NCI-H2081 treated with DMSO at 0.1 percent for 48 hours (cell line): Measurements from ENCODE around the gene FAM184A.
"Not testable (repeated sequence)": the region's sequence is repeated elsewhere in the genome, so short reads cannot be mapped to it uniquely, and the experiment has no call there.

ENCODE experiments used
- DNase-seq: peaks from one replicate; lab custom pipeline; 2025; lab: John Stamatoyannopoulos, UW

FAM184A gene

DNA sequence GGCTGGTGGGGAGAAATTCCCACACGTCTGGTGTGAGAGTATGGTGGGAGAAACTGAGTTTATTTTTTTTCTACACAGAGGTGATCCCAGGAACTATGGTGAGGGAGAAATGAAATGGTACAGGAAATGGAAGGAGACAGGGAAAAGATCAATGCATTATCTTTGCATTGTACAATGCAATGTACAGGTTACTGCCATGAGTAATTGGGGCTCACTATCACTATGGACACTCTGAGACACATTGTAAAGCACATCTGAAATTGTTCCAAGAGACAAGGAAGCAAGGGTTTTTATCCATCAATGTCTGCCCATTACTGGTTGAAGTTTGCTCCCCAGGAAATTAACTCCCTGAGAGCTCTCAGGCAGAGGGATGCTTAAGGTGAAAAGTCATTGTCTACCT is 21.7 kb upstream of the FAM184A start:
- DNase-seq: no peak

DNA sequence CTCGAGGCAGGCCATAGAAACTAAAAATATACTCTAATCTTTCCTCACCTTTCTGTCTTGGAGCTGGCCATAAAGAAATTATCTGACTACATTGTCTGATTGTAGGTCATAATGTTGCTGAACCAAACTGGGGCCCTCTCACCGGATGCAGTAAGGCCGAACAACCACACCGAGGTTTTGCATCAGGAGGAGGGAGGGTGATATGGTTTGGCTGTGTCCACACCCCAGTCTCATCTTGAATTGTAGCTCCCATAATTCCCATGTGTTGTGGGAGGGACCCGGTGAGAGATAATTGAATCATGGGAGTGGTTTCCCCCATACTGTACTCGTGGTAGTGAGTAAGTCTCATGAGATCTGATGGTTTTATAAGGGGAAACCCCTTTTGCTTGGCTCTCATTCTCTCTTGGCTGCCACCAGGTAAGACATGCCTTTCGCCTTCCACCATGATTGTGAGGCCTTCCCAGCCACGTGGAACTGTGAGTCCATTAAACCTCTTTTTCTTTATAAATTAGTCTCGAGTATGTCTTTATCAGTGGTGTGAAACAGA is 19.4 kb upstream of the FAM184A start:
- not testable (repeated sequence) for DNase-seq

DNA sequence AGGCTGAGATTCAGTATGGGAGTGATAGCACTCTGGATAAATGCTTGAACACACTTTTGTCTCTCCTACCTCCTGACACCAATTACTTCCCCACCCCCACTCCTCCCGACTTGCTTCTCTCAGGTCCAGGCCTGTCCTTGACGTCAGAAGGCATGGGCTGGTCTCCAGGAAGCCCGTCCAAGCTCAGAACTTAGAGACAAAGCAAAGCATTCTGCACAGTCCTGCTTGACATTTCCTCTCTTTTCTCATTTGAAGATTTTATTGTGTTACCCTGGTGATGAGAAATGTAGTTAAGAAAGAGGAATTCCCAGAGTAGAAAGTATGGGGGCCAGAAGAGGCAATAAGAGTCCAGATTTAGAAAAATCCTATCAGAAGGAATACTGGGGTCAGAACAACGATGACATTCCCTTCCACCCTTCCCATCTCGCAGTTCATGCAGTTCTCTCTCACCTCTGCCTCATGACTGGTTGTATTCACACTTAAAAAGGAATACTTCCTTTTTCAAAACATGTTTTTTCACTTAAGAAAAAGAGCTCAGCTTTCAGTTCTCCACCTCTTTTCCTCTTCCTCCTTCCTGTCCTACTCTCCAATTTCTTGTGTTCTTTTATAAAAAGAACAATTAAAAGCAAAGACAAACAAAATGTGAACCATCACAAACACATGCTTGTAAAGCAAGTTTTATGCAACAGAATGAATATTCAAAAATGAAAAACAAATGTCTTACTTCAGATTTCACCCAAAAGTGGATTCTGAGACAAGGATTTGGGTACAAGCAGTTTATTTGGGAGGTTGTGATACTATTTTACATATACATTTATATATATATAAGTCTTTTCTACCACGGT is 18.5 kb upstream of the FAM184A start:
- DNase-seq: no peak

DNA sequence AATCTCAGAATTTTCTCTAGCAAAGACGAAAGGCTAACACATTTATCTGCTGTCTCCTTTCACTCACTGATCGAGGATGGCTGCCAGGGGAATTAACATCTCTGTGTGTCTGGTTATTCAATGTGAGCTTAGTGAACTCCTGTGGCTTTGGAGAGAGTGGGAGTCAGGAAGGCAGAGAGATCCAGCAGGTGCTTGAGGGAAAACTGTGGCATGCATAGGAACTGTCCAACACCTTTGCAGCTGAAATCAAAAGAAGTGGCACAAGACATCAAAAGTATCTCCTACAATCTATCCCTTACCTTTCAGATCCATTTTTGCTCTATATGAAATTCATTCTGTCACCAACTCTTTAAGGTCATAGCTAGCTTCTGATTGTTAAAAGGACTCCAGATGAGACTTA is 11.8 kb upstream of the FAM184A start:
- no peak for DNase-seq

DNA sequence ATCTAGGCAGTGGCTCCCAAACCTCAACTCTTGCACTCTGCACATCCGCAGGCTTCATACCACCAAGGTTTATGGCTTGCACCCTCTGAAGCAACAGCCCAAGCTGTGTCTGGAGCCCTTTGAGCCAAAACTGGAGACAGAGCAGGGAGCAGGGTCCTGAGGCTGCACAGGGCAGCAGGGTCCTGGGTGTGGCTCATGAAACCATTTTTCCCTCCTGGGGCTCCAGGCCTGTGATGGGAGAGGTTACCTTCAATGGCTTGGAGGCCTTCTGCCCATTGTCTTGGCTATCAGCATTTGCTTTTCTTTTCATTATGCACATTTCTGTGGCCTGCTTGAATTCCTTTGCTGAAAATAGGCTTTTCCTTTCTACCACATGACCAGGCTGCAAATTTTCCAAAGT is 6.3 kb upstream of the FAM184A start:
- no peak for DNase-seq

DNA sequence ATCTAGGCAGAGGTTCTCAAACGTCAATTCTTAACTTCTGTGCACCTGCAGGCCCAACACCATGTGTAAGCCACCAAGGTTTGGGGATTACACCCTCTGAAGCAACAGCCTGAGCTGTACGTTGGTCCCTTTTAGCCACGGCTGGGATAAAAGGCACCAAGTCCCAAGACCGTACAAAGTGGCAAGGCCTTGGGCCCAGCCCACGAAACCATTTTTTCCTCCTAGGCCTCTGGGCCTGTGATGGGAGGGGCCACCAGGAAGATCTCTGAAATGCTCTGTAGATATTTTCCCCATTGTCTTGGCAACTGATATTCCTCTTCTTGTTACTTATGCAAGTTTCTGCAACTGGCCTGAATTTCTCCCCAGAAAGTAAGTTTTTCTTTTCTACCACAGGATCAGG is 4.5 kb upstream of the FAM184A start:
- DNase-seq: no peak

DNA sequence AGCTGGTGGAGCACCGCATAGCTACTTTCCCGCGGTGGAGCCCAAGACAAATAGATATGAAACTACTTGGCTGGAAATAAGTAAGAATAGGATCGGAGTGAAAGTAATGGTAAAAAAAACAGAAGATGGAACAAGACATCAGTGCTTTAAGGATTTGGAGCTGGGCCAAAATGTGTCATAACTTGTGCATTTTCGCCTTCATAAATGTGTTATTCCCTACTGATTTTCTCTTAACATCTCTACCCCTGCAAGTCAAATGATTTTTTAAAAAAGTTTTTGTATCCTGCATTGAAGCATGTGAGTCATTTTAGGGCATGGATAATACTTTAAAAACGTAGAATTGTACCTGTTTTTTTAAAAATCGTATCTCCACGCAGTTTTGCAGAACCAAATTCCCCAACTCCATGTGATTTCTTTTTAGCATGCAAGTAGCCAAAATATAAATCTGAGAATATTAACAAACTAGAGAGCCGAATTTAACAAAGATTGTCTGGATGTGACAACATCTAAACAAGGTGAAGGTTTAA is 882 bp upstream of the FAM184A start:
- DNase-seq: no peak

DNA sequence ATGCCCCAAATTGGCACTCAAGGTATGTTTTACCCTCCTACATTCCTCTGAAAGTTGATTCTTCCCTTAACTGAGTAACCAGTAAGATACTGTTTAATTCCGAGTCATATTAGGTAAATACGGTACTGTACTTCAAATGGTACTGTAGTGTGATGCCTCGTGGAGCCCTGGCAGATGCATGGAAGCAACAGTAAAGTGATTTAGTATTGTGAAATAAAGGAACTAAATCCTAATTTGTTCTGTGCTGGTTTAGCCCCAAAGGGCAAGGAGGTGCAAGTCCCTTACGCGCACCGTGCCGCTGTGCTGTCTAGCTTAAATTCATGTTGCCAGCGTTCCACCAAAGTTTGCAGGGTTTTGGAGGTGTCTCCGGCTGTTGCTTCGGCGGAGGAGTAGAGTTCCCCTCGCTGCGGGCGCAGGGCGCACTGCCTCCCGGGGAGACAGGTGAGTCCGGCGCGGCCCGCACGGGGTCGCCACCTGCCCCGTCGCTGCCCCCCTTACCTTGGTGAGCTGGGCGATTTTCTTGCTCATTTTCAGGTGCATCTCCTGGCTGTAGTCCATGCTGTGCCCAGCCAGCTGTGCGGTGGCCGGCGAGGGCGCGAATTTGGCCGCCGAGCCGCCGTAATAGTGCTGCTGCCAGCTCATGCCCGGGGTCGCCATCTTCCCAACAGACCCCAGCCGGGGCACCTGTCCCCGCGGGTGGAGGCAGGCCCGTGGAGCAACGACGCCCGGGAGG is 655 bp downstream of the FAM184A start:
- DNase-seq: no peak

DNA sequence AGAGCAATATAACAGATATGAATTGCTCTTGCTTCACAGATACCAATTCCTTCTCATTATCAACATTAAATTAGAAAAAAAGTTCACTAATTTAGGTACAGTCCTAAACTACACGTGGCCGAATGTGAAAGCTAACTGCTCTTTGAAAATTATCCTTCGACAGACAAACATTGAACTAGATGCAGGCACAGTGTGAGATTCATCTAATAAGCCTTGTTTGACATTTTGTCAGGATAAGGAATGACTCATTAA is 1.1 kb downstream of the FAM184A start:
- DNase-seq: no peak

DNA sequence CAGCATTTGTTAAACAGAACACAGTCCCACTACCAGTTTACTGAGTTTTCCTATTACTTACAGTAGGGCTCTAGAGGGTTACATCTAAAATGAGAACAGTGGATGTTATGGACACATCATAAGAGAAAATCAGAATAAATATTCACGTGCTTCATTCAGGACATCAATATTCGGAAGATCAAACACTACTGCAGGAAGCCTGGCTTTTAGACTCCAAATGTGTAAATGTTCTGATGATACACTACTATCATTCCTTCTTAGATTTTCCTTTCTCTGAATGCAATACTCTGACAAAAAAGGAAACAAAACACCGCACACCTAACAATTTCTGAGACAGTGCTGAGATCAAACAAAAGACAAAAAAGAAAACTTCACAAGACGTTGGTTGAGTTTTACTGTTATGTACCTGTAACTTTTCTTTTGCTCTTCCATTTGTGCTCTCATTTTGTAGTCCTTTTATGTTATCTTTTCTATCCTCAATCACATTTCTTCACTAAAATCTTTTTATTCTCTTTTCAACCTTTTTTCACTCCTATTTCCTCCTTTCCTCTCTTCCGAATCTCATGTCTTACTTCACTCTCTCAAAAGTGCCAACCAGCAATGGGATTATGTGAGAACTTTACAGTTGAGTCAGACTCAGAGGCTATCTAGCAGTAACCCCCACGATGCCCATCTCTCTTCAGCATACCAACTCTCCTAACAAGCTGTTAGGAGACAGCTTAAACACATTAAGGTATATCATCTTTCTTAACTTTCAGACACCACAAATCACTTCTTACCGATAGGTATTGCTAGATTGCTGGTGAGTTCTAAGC is 1.7 kb downstream of the FAM184A start:
- DNase-seq: no peak

DNA sequence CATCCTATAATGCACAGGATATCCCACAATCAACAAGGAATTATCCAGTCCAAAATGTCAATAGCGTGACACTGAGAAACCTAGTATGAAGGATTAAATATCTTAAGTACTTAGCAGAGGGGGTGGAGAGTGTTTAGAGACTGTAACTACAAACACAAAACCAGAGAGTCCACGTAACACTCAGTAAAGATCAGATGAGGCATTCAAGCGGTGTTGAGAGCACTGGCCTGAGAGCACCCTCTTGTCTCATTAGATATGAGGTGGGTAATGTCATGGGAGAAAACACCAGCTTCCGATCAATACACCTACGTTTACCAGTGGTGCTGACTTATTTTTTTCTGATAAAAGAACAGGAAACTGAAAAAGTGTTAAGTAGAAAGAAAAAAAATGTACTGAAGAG is 2.3 kb downstream of the FAM184A start:
- DNase-seq: no peak

DNA sequence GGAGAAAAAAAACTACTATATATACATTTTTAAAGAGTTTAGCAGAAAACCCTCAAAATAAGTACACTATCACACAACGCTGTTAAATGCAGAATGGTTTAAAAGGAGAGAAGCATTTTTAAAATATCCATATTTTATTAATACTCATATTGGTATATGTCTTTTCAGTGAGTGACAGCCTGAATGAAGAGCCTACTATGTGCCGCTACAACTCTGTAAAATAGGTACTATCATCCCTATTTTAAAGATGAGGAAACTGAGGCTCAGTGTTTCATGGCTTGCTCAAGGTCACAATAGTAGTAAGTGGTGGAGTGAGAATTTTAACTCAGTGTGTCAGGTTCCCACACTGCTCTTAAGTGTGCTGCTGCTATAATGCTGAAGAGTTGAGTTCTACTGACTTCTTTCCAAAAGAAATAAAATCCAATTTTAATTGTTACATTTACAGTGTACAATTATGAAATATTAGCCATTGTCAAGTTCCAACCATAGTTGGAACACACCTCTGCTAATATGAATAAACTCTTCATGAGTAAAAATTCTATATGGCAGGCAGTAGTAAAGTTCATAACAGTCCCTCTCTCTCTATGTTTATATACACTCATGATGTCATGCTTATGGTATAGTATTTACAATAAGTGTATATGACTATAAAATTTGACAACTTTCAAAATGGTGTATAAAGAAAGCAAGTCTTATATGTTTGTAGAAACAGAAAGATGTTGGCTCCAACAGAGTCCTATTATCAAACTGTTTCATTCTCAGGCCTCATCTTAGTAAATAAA is 3.1 kb downstream of the FAM184A start:
- DNase-seq: no peak

DNA sequence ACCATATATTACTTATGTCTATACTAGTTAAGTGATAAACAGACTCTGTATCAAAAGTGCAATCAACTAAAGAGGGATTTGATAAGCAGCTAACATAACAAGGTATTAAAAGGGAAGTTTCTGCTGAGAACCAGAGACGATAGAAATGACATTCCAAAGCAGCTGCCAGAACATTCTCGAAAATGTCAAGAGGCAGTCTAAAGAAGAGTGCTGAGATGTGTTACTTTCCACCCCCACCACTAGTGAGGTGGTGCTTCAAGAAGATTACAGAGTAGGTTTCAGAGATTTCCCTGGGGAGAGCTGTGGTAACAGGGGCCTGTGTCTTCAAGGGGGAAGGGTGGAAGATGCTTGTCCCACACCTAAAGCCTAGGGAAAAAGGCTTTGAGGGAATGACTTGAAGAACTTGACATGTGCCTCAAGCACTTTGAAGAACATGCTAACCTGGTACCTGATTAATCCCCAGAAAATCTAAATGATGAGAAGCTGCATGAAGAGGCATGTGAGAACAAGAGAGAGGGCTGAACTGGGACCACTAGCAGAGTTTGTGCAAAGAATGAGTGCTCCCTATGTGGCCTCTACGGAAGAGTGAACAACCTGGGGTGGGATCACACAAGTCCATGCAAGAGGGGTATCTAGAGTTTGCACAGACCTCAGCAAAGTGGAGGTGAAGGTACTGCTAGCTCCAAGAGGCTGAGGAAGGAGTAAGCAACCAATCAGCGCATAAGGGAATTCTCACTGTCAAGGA is 5.0 kb downstream of the FAM184A start:
- DNase-seq: no peak

DNA sequence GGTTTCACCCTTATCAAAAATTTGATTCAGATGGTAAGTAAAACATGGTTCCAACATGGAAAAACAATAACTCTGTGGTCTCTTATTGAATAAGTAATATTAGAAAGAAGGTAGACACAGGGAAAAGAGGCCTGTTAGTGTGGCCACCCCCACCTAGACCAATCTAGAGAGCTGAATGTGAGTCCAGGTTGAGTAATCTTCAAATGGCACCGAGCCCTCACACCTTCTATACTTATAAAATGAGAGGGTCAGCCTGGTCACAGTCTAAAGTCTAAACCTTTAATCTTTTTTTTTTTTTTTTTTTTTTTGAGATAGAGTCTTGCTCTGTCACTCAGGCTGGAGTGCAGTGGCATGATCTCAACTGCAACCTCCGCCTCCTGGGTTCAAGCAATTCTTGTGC is 6.9 kb downstream of the FAM184A start:
- no peak for DNase-seq

DNA sequence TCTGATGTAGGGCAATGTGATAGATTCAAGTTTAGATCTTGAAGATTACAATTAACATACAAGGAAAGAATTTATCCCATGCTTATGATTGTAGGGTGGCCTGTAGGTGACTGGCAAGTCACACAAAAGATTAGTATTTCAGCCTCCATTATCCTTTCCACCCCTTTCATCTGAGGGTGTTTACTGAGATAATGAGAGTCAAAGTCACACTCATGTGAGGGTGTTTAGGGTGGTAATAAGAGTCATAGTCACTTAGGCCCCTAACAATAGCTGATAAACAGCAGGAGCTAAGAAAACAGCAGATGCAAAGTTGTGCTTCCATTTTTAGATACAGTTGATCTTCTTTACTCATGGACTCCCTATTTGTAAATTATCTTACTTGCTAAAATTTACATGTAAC is 11.4 kb downstream of the FAM184A start:
- no peak for DNase-seq

DNA sequence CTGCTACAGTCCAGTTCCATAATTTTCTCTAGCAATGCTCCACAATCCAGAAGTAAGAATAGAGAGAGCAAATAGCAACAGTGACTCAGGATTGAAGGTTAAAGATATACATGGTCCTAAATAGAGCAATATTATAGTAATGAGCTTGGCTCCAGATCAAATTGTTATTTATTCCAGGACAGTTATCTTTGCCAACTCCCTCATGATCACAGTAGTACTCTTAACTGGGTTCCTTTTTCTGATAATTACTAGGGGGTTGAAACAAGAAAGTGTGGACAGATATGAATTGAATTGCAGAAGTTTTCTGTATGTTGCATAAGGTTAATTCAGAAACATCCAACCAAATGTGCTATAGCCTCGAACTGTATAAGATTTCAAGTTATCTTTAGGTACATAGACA is 11.9 kb downstream of the FAM184A start:
- no peak for DNase-seq

DNA sequence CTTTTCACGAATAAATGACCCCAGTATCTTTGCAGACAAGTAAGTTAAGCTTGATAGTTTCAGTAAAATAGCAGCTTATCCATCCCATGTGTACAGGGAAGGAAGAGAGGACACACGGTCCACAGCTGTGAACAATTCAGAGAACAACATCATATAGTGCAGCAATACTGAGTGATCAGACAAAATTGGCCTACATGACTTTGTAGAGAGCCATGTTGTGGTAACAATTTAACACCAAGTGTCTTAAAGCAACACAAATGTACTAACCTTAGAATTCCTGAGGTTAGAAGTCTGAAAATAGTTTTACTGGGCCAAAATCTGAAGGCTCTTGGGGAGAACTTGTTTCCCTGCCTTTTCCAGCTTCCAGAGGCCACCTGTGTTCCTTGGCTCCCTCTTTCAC is 12.5 kb downstream of the FAM184A start:
- no peak for DNase-seq

DNA sequence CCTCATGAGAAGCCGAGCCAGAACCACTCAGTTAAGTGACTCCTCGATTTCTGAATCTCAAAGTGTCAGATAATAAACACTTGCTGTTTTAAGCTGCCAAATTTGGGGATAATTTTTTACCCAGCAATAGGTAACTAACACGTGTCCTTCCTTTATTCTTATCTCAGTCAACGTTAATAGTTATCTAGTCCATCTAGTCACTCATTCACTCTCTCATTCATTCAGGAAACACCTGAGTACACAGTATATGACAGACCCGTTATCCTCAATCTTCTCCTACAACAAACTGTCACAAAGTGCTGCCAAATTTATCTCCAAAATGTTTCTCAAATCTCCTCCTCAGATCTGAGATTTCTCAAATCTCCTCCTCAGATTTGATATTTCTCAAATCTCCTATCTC is 13.1 kb downstream of the FAM184A start:
- DNase-seq: no peak

DNA sequence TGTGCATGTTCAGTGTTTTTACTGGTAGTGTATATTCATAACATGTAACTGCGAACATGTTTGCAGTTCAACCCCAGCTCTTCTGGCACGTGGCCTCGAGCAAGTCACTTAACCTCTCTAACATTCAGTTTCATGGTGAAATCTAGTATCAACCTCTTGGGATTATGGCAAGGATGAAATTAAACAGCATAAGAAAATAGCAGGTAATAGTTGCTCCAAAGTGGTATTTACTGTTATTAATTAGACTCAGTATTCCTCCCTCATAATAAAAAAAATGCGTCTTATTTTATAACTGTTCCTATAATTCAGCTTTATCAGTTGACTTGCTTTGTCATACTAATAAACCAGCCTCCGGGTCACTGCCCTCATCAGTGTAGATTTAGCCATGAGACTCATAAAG is 15.0 kb downstream of the FAM184A start:
- DNase-seq: no peak

DNA sequence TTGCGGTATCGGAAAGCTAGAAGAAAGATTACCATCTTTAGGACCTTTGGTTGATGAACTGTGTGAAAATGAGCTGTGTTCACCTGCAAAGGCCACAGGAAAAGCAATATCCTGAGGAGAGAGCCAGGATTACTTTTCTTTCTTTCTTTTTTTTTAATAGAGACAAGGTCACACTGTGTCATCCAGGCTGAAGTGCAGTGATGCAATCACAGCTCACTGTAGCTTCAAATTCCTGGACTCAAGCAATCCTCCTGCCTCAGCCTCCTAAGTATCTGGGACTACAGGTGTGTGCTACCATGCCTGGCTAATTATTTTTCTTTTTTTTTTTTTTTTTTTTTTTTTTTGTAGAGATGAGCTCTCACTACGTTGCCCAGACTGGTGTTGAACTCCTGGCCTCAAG is 17.2 kb downstream of the FAM184A start:
- DNase-seq: no peak
